ENCODE data around the gene ICE1. TPM values are rescaled to one million over a fixed set of nuclear protein-coding genes. Genes with fewer than 3 reads are reported as not detected.

The ICE1 gene, protein sequence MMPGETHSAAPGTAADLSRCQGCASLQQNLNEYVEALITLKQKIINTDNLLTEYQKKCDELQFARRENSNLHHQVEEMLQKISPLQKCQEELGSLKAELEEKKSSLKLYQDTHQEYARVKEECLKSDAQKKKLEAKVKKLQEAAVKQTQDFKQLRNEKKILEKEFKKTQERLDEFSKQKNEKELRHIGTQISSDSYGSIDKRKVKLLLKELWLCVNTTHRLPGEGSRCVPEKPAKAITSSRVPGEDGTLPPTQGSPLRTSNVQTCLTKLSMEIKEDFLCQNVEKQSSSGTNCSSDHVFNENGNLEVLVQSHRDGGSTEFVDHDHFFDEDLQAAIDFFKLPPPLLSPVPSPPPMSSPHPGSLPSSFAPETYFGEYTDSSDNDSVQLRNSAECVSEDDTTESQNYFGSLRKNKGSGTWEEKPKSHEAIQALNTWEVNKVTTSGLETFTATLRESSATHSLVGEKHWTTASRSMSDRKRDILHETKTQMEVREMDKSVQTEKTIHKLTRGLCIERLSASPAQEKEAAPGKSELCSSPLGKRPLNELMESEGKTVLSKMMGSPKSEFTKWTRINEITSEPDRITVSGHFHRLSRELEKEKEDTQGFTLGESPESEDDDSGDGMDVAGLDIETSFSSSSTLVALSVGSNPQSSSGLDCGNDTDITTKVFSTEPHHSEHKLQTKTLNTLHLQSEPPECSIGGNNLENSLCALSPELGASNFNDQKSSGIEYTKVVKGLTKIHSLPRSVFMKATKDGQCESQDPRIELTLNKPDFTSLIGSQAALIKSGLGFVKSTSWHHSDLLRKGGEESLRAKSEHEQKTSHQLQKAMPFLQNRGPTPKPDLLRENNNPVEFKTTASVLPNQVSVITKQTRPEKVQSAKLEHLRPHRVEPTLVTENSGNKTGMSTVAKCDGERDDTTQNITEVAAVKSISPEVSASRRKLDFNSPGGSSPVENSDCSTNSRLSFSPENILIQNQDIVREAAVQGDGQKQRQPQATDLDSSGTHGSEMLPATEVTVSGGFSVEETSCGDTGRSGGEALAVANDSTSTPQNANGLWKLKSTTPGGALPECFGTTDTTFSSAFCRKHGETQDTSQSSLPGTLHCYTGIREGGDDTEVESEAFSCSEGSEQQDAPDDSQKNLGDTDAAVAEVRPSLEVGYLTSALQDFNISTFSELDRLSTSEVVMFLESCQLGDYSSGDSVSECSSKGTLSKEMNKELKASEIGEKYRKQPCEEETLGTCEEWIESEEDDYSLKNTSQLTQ (N-terminal part only)
- 10 to 100 TPM; 31.8 to 41.3 TPM for total RNA-seq

DNA sequence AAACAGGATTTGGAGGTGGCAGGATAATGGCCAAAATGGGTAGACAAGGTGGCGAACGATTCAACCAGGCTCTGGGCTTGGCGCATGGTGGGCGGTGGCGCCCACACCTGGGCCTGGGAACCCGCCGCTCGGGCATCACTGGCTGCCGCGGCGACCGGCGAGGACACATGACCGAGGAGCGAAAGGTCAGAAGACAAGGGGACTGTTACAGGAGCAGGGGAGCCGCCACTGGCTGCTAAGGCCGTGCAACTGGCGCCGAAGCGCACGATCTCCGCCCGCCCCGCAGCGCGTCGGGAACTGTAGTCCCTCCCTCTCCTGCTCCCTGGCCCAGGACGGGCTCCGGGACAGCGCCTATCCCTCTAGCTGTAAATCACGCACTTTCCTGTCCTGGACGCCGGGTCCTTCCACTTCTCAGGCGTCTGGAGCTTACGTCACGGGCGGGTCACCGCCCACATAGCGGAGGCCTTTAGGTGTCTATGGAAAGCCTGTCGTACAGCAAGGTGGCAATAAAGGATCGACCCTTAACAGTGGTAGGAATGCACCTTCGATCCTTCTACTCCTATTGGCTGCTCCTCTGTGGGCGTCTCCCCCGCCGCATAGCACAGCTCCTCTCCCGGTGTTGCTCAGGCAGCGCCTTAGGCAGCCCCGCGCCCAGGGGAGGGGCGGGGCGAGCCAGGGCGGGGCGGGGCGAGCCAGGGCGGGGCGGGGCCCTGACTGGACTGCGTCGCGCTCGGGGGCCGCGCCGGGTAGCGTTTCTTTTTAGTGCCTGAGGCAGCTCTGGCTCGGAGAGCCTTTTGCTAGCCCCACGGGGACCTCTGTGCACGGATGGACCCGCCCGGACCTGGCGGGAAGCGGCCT is at the start of gene ICE1:
Gene ICE1, plus strand, starts transcription at position 717 of the 858 bp plus-strand sequence. CDS start 239 bp downstream, outside the sequence.
- no peaks in the 10 kb centered on the region for H3K9me3 Mint-ChIP-seq
- peak; percentile 93 to 96 for ATAC-seq

DNA sequence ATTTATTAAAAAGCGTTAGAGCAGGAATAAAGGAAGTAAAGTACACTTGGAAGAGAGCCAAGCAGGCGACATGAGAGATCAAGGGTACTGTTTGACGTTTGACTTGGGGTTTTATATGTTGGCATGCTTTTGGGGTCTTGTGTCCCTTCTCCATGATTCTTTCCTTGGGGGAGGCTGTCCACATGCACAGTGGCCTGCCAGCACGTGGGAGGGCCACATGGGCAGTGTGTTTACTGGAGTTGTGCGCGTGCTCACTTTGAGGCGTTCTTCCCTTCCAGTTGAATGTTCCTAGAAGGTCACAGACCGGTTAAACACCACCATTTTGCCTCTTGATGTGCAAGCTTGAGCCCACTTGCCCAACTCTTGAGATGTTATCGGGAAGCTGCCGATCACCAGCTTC is 49.5 kb upstream of the ICE1 start:
- Mint-ChIP-seq H3K36me3 (no peaks in the 10 kb centered on the region), H3K4me1 (ENCODE audit: low read depth in 2 of 2) (peaks cover 0 to 6% of the 10 kb centered on the region in 2 donors), H3K9me3 (no peaks in the 10 kb centered on the region), H3K27ac (no peak overlapping the region), H3K27me3 (peaks cover 4 to 17% of the 10 kb centered on the region in 2 donors), H3K4me3 (no peak overlapping the region)
- no peak for DNase-seq (ENCODE audit: low spot score)
- ATAC-seq = no peak

More for the DNA sequence above, at the start of gene ICE1:
- Mint-ChIP-seq H3K4me1 (ENCODE audit: low read depth in 2 of 2) (peaks cover 17 to 19% of the 10 kb centered on the region in 2 donors), H3K27ac (peak within 1 kb of the TSS in 1 of 2 donors; percentile 94), H3K27me3 (no peaks in the 10 kb centered on the region), H3K36me3 (no peaks in the 10 kb centered on the region), H3K4me3 (no peak within 1 kb of the TSS)
- peak; percentile 94 for DNase-seq (ENCODE audit: low spot score)

DNA sequence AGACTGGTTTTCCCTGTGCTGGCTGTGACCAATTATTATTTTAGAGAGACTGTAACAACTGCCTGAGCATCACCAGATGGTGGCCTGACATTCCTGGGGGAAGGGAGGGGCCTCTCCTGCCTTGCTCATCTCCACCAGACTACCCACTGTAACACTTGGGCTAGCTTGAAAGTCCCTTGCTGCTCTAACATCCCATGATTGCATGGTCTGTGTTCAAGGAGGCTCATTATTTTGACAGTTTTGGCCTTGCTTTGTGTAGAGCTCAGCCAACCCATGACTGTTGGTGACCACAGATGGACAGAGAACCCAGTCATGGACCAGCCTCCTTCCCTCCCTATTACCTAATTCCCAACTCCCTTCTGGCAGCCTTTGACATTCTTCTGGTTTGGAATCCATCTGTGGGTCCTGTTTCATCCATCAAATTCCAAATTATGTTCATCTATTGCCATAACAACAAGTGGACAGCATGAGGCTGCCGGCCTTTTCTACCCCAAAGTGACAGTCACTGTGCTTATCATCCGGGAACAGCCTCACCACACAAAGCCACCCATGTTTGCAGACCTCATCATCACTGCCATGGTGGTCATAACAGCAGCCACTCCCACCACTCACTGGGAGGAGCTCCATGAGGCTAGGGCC is 49.0 kb upstream of the ICE1 start:
- Mint-ChIP-seq H3K27ac (no peak overlapping the region), H3K27me3 (peaks cover 4 to 17% of the 10 kb centered on the region in 2 donors), H3K4me3 (no peak overlapping the region), H3K9me3 (no peaks in the 10 kb centered on the region), H3K36me3 (no peaks in the 10 kb centered on the region), H3K4me1 (ENCODE audit: low read depth in 2 of 2) (peaks cover 0 to 6% of the 10 kb centered on the region in 2 donors)
- no peak for ATAC-seq
- DNase-seq (ENCODE audit: low spot score) = no peak

DNA sequence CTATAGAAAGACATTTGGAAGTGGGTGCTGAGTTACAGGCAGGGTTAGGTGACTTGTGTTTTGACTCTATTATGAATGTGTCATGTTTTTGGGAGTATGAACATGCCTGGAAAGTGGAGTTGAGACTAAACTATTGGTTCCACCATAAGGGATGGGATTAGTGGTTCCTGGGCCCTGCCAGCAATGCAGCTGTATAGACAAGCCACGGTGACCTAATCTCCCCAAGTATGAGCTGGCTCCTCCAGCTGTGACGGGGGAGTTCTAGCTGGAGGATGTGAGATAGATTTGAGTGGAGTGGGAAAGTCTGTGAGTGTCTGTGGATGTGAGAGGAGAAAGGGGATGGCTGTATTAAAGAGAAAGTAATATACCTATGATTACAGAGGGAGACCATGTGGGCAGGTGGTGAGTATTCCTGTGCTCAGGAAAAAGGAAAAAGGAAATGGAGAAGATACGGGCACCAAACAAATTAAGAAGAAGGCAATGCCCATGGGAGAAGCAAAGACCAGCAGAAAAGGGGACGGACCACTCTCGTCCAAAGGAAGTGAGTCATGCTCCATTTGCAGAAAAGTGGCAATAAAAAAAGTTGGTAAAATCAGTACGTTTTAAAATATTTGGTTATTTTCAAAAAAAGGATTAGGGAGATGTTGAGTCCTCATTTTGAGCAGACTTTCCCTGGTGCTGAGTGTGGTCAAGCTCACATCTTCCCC is 48.3 kb upstream of the ICE1 start:
- ATAC-seq (no peak), DNase-seq (ENCODE audit: low spot score) (no peak)
- Mint-ChIP-seq H3K27ac (no peak overlapping the region), H3K27me3 (peaks cover 4 to 17% of the 10 kb centered on the region in 2 donors), H3K4me1 (ENCODE audit: low read depth in 2 of 2) (peaks cover 0 to 6% of the 10 kb centered on the region in 2 donors), H3K36me3 (no peaks in the 10 kb centered on the region), H3K9me3 (no peaks in the 10 kb centered on the region), H3K4me3 (no peak overlapping the region)

DNA sequence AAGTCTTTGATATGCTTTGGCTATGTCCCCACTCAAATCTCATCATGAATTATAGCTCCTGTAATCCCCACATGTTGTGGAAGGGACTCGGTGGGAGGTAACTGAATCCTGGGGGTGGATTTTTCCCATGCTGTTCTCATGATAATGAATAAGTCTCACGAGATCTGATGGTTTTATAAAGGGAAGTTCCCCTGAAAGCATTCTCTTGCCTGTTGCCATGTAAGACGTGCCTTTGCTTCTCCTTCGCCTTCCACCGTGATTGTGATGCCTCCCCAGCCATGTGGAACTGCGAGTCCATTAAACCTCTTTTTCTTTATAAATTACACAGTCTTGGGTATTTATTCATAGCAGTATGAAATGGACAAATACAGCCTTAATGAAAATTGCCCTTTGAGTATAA is 44.7 kb upstream of the ICE1 start:
- no peaks in the 10 kb centered on the region for H3K9me3 Mint-ChIP-seq
- no peak overlapping the region for H3K27ac Mint-ChIP-seq
- ATAC-seq = no peak
- no peak for DNase-seq (ENCODE audit: low spot score)
- H3K4me1 Mint-ChIP-seq (ENCODE audit: low read depth in 2 of 2) = peaks cover 0 to 6% of the 10 kb centered on the region in 2 donors
- peaks cover 6 to 9% of the 10 kb centered on the region in 2 donors for H3K27me3 Mint-ChIP-seq
- no peaks in the 10 kb centered on the region for H3K36me3 Mint-ChIP-seq
- H3K4me3 Mint-ChIP-seq = no peak overlapping the region

DNA sequence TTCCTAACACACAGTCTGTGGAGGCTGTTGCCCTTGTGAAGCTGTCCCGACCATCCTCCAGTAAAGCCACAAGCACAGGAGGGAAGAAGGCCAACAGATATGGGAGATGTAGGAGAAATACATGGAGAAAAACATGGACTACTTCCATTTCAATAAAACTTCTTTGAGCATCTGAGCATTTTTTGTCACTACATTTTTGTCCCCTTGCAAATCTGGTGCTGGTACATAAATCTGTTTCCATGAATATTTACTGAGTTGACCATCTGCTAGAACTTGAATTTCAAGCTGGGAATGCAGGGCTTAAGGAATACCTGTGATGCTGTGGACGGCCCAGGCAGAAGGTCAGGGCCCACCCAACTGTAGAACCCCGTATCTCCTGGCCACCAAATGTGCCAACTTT is 43.9 kb upstream of the ICE1 start:
- Mint-ChIP-seq H3K4me3 (no peak overlapping the region), H3K4me1 (ENCODE audit: low read depth in 2 of 2) (peaks cover 0 to 6% of the 10 kb centered on the region in 2 donors), H3K27ac (no peak overlapping the region), H3K9me3 (no peaks in the 10 kb centered on the region), H3K36me3 (no peaks in the 10 kb centered on the region), H3K27me3 (peaks cover 6 to 9% of the 10 kb centered on the region in 2 donors)
- DNase-seq (ENCODE audit: low spot score) (no peak), ATAC-seq (no peak)

DNA sequence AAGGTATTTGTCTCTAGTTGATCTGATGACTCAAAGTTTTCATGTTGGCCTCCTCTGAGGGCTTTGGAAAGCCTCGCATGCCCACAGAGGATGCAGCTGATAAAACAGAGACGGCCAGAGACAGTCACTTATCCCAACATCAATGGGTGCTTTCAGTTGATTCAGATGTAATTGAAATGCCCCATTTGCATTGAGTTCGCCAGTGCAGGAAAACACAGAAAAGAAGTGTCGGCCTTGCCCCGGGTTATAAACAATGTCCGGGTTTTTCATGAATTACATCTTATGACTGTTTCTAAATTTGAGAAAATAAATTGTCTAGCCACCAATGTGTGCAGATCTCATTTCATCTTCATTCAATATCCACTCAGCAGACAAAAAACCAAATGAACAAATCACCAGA is 42.2 kb upstream of the ICE1 start:
- ATAC-seq (no peak), DNase-seq (ENCODE audit: low spot score) (no peak)
- Mint-ChIP-seq H3K36me3 (no peaks in the 10 kb centered on the region), H3K27me3 (peaks cover 6 to 9% of the 10 kb centered on the region in 2 donors), H3K4me1 (ENCODE audit: low read depth in 2 of 2) (peaks cover 0 to 4% of the 10 kb centered on the region in 2 donors), H3K27ac (no peak overlapping the region), H3K9me3 (no peaks in the 10 kb centered on the region), H3K4me3 (no peak overlapping the region)

DNA sequence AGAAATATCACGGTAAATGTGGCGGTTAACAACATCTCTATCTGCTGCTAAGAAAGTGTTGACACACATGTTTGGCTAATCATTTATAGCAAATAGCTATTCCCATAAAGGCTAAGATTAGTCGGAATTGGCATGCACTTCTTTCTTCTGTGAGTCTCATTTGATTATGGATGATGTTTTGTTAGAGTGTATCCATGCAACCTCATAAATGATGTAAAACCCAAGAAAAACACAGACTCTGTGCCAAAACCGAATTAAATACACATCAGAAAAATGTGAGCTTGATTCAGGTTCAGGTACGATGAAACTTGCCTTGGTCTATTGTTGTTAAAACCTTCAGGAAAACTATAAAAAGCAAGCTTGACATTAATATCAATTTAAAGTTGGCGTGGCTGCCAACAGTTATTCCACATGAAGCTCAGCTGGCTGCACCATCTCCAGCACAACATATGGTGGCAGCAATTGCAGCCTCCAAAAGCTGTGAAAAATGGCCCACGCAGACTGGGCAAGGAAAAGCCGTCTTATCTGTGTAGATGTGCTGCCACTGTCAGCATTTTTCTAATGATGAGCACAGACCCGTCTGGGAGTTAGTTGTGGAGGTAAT is 41.1 kb upstream of the ICE1 start:
- Mint-ChIP-seq H3K4me1 (ENCODE audit: low read depth in 2 of 2) (no peaks in the 10 kb centered on the region), H3K27ac (no peak overlapping the region)

DNA sequence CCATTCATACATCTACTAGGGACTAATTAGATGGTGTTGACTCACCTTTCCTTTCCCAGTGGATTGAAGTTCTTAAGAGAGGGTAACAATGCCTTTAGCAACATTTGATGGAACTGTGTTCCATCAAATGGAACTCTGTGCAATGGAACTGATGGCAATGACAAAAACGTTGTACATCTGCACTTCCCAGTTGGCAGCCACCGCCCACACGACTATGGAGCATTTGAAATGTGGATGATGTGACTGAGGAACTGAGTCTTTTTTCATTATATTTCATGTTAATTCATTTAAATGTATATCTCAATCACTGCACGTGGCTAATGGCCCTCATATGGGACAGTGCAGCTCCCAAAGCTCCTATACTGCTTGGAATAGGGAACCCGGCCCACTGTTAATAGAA is 39.0 kb upstream of the ICE1 start:
- no peaks in the 10 kb centered on the region for H3K9me3 Mint-ChIP-seq

More for the DNA sequence above, 41.1 kb upstream of the ICE1 start:
- ATAC-seq (no peak), DNase-seq (ENCODE audit: low spot score) (no peak)
- H3K9me3 Mint-ChIP-seq = no peaks in the 10 kb centered on the region
- no peaks in the 10 kb centered on the region for H3K36me3 Mint-ChIP-seq
- H3K27me3 Mint-ChIP-seq = peaks cover 0 to 4% of the 10 kb centered on the region in 2 donors
- H3K4me3 Mint-ChIP-seq = no peak overlapping the region

DNA sequence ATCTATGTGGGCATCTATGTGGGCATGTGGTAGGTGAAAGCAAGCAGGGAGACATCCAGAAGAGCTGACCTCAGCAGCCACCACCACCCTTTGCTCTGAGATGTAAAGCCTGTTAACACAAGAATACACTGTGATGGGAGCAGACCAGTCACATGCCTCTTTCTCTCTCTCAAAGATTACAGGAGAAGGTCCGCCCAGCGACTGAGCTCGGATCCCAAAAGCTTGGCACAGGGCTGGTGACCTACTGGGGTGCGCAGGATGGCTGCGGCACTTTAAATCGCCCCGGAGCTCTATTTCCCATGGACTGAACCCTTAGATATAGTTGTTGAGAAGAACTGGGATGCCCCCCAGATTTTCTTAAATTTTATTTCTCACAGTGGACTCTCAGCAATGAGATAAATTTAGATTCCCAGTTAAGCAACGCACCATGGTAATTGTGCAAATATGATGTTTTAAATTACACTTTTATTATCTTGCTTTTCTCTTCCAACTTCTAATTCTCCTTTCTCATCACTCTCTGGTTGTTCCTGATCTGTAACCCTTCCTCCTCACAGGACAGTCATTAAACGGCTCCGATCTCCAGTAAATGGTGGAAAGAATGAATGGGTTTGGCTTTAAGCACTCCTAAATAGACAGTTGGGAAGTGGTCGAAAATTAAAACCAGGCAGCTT is 37.7 kb upstream of the ICE1 start:
- H3K27me3 Mint-ChIP-seq = peaks cover 0 to 2% of the 10 kb centered on the region in 2 donors
- no peak overlapping the region for H3K4me3 Mint-ChIP-seq
- no peak for ATAC-seq

More for the DNA sequence above, 39.0 kb upstream of the ICE1 start:
- H3K27ac Mint-ChIP-seq = no peak overlapping the region
- ATAC-seq = no peak
- no peak overlapping the region for H3K4me3 Mint-ChIP-seq
- H3K27me3 Mint-ChIP-seq = peaks cover 0 to 4% of the 10 kb centered on the region in 2 donors
- no peaks in the 10 kb centered on the region for H3K36me3 Mint-ChIP-seq
- H3K4me1 Mint-ChIP-seq (ENCODE audit: low read depth in 2 of 2) = no peaks in the 10 kb centered on the region
- no peak for DNase-seq (ENCODE audit: low spot score)

DNA sequence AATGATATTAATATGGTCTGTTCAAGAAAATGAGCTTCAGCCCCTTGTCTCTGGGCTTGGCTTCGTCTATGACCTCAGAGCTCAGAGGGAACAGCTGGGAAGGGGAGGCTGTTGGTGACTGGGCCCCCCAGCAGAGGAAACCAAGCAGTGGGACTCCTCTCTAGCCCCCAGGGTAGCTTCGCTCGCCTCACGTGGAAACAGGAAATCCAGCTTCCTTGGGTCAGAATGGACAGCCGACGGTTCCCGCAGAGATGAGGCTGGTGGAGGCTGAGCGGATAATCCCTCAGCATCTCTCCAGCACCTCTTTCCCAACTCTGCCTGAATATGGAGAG is 37.2 kb upstream of the ICE1 start:
- DNase-seq (ENCODE audit: low spot score) (no peak), ATAC-seq (no peak)
- H3K36me3 Mint-ChIP-seq = no peaks in the 10 kb centered on the region
- no peak overlapping the region for H3K4me3 Mint-ChIP-seq
- no peak overlapping the region for H3K27ac Mint-ChIP-seq
- H3K27me3 Mint-ChIP-seq = peaks cover 0 to 2% of the 10 kb centered on the region in 2 donors
- no peaks in the 10 kb centered on the region for H3K9me3 Mint-ChIP-seq
- no peaks in the 10 kb centered on the region for H3K4me1 Mint-ChIP-seq (ENCODE audit: low read depth in 2 of 2)

More for the DNA sequence above, 37.7 kb upstream of the ICE1 start:
- Mint-ChIP-seq H3K36me3 (no peaks in the 10 kb centered on the region), H3K27ac (no peak overlapping the region), H3K4me1 (ENCODE audit: low read depth in 2 of 2) (no peaks in the 10 kb centered on the region), H3K9me3 (no peaks in the 10 kb centered on the region)
- no peak for DNase-seq (ENCODE audit: low spot score)
